Stimulated activated CD8-positive, alpha-beta memory T cell treated with anti-CD3 and anti-CD28 coated beads, Interleukin-12 subunit alpha, Interleukin-12 subunit beta, amount 100 ng/mL, for 1 hour (primary cell): ENCODE data around the gene IGF2BP1.
"Not testable (repeated sequence)": the region's sequence is repeated elsewhere in the genome, so short reads cannot be mapped to it uniquely, and the experiment has no call there.

Experiments
- DNase-seq: peaks from one replicate; pipeline ENCODE4 v3.0.0-alpha.2; 2020; ENCODE audit warnings: low read depth

The IGF2BP1 gene

DNA sequence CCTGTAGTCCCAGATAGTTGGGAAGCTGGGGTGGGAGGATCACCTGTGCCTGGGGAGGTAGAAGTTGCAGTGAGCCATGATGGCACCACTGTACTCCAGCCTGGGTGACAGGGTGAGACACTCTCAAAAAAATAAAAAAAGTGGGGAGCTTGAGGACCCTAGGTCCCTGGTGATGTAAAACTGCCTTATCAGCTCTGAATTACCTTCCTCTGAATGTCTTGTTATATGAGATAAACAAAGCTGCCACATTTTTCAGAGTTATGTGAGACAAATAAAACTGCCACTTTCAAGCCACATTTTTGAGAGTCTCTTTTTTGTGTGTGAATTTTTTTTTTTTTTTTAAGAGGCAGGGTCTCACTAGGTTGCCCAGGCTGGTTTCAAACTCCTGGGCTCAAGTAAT lies 103.4 kb downstream of the IGF2BP1 start:
- no peak for DNase-seq

DNA sequence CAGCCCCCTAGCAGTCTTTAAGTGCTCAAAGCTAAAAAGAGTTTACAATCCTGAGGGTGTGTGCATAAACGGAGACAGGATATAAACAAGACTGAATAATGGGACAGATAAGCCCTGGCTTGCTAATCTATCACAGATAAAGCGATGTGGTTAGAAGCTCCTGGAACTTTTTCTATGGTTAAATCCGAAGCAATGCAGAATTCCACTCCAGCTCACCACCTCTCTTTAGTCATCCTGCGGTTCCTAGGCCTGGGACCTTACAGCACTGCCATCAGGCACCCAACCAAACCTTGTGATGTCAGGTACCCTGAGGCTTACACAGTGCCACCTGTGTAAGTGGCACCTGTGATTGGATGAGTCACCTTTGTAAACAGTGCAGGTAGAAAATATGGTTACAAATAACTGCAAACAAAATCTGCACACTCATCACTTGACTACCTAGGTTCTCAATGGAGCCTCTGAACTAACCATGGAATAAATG lies 103.9 kb downstream of the IGF2BP1 start:
- no peak for DNase-seq

DNA sequence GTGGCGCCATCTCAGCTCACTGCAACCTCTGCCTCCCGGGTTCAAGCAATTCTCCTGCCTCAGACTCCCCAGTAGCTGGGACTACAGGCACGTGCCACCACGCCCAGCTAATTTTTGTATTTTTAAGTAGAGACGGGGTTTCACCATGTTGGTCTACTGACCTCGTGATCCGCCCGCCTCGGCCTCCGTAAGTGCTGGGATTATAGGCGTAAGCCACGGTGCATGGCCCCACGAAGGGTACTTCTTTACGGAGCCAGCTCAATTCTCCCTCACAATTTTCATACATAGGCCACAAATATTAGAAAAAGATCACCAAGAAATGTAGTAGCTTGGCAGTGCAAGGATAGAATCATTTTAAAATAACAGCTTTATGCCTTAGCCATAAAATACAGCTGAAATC lies 106.2 kb downstream of the IGF2BP1 start:
- not testable (repeated sequence) for DNase-seq

DNA sequence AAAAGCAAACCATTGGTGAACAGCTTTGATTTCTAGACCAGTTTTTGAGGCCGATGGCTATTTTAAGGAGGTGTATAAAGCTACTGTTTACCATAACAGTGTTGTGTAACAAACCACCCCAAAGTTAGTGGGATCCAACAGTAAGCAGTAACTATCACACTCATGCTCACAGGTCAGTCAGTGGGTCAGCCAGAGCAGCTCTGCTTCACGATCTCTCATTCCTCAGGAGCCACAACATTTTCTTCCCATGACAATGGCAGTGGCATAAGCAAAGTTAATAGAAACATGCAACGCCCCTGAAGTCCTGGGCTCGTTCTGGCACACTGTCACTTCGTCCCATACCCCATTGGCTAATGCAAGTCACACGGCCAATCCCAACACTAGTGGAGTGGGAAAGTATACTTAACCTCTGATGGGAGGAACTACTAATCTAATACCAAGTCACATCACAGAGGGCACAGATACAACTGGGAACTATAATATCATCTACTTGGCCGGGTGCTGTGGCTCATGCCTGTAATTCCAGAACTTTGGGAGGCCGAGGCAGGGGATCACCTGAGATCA lies 107.4 kb downstream of the IGF2BP1 start:
- no peak for DNase-seq
